IMR-90 (cell line): ENCODE results near the gene OR6J1. TPM values are rescaled to one million over a fixed set of nuclear protein-coding genes. Genes with fewer than 3 reads are reported as not detected.

Experiments
- ATAC-seq: fragments of 200-7000 bp; cut with Tn5 transposase; 2 replicates; pipeline ENCODE4 v1.9.1; 2020; ENCODE audit warnings: low read depth, mild to moderate bottlenecking, moderate library complexity
- BruUV-seq: library from RNA; stranded (reverse); fragments of 400-500 nt; replicated peaks from 2 replicates; lab custom pipeline; 2021; lab: Mats Ljungman, UMichigan
- CTCF ChIA-PET: fragments of 300-600 bp; formaldehyde crosslinking; extraction: SDS; loops from one replicate; lab custom pipeline; 2021; ENCODE audit warnings: antibody characterized with exemption; lab: Yijun Ruan, JAX
- POLR2A ChIA-PET: fragments of 300-600 bp; sonication (Branson Sonifier 250); formaldehyde crosslinking; loops from one replicate; lab custom pipeline; 2022; ENCODE audit warnings: antibody characterized with exemption; ENCODE audit not compliant: unreplicated experiment; lab: Charles Lee
- DNase-seq: peaks from one replicate; pipeline ENCODE4 v3.0.0; 2013
- H2AFZ ChIP-seq: replicated peaks from 2 replicates; pipeline ENCODE3; 2013; ENCODE audit warnings: low read length, mild to moderate bottlenecking; ENCODE audit not compliant: poor library complexity
- H2AK5ac ChIP-seq: 2 replicates; pipeline ENCODE4 v1.6.1; 2013; ENCODE audit warnings: low read depth, low read length, inconsistent platforms
- H2AK9ac ChIP-seq: replicated peaks from 2 replicates; pipeline ENCODE3; 2013; ENCODE audit warnings: mild to moderate bottlenecking, low read depth, low read length, moderate library complexity; ENCODE audit not compliant: poor library complexity
- H2BK120ac ChIP-seq: 2 replicates; pipeline ENCODE4 v1.6.1; 2013; ENCODE audit warnings: low read depth, low read length, inconsistent platforms
- H2BK15ac ChIP-seq: 3 replicates; pipeline ENCODE4 v1.6.1; 2013; ENCODE audit warnings: low read depth, low read length, inconsistent platforms
- H2BK20ac ChIP-seq: 2 replicates; pipeline ENCODE4 v1.6.1; 2013; ENCODE audit warnings: low read depth, mild to moderate bottlenecking, inconsistent platforms, low read length, moderate library complexity
- H2BK5ac ChIP-seq: 2 replicates; pipeline ENCODE4 v1.6.1; 2013; ENCODE audit warnings: mild to moderate bottlenecking, low read depth, low read length, inconsistent platforms; ENCODE audit not compliant: poor library complexity, severe bottlenecking
- H3K14ac ChIP-seq: replicated peaks from 2 replicates; pipeline ENCODE4 v1.6.1; 2013; ENCODE audit warnings: low read depth, low read length, inconsistent platforms
- H3K18ac ChIP-seq: 2 replicates; pipeline ENCODE4 v1.6.1; 2013; ENCODE audit warnings: low read depth, low read length, control low read depth
- H3K23ac ChIP-seq: 2 replicates; pipeline ENCODE4 v1.6.1; 2013; ENCODE audit warnings: low read depth, low read length, inconsistent platforms
- H3K27ac ChIP-seq: 2 replicates; pipeline ENCODE4 v1.5.1; 2013; ENCODE audit warnings: mild to moderate bottlenecking, control low read depth, low read length; ENCODE audit not compliant: insufficient read depth
- H3K27me3 ChIP-seq: 2 replicates; pipeline ENCODE4 v1.6.1; 2013; ENCODE audit warnings: low read length; ENCODE audit not compliant: control insufficient read depth, insufficient read depth
- H3K36me3 ChIP-seq: 2 replicates; pipeline ENCODE4 v1.6.1; 2013; ENCODE audit warnings: low read length, mixed read lengths; ENCODE audit not compliant: control insufficient read depth, insufficient read depth
- H3K4ac ChIP-seq: 2 replicates; pipeline ENCODE4 v1.6.1; 2013; ENCODE audit warnings: low read depth, low read length, inconsistent platforms
- H3K4me1 ChIP-seq: 2 replicates; pipeline ENCODE4 v1.6.1; 2013; ENCODE audit warnings: low read length, mixed read lengths; ENCODE audit not compliant: control insufficient read depth, insufficient read depth
- H3K4me2 ChIP-seq: 2 replicates; pipeline ENCODE4 v1.6.1; 2013; ENCODE audit warnings: low read depth, mild to moderate bottlenecking, control low read depth, low read length, moderate library complexity
- H3K4me3 ChIP-seq: 2 replicates; pipeline ENCODE4 v1.5.1; 2013; ENCODE audit warnings: low read depth, mild to moderate bottlenecking, control low read depth, low read length, moderate library complexity; ENCODE audit not compliant: insufficient read depth
- H3K56ac ChIP-seq: 2 replicates; pipeline ENCODE4 v1.6.1; 2013; ENCODE audit warnings: low read length, inconsistent platforms; ENCODE audit not compliant: insufficient read depth; ENCODE audit errors: extremely low read depth
- H3K79me1 ChIP-seq, 2 experiments: 2 replicates each; pipeline ENCODE4 v1.6.1; 2013; ENCODE audit warnings: low read length in 2 of 2, inconsistent platforms in 1 of 2, low read depth in 1 of 2
- H3K9ac ChIP-seq: 2 replicates; pipeline ENCODE4 v1.6.1; 2013; ENCODE audit warnings: low read depth, low read length, control low read depth
- H3K9me1 ChIP-seq: 2 replicates; pipeline ENCODE4 v1.6.1; 2013; ENCODE audit warnings: low read length, inconsistent platforms; ENCODE audit not compliant: insufficient read depth
- H3K9me3 ChIP-seq: 2 replicates; pipeline ENCODE4 v1.6.1; 2013; ENCODE audit warnings: low read length; ENCODE audit not compliant: control insufficient read depth, insufficient read depth
- H4K20me1 ChIP-seq: 2 replicates; pipeline ENCODE4 v1.6.1; 2013; ENCODE audit warnings: low read length, inconsistent platforms; ENCODE audit not compliant: insufficient read depth
- H4K5ac ChIP-seq: 2 replicates; pipeline ENCODE4 v1.6.1; 2013; ENCODE audit warnings: mild to moderate bottlenecking, low read depth, low read length, control low read depth
- H4K8ac ChIP-seq, 2 experiments: 2 replicates each; pipeline ENCODE4 v1.6.1; 2013; ENCODE audit warnings: low read depth in 2 of 2, low read length in 2 of 2, control low read depth in 1 of 2, inconsistent platforms in 1 of 2
- H4K91ac ChIP-seq: 2 replicates; pipeline ENCODE4 v1.6.1; 2013; ENCODE audit warnings: low read depth, low read length, inconsistent platforms; ENCODE audit not compliant: insufficient read depth
- CEBPB ChIP-seq: IDR thresholded peaks from 2 replicates; pipeline ENCODE4 v1.6.1; 2012; ENCODE audit warnings: low read depth, low read length, improper control_type of control experiment
- CHD1 ChIP-seq: IDR thresholded peaks from 2 replicates; pipeline ENCODE4 v1.6.1; 2012; ENCODE audit warnings: low read depth, low read length, improper control_type of control experiment
- CTCF ChIP-seq: conservative IDR thresholded peaks from 2 replicates; pipeline ENCODE4 v1.5.1; 2012; ENCODE audit warnings: mild to moderate bottlenecking, low read depth, low read length, improper control_type of control experiment
- ELK1 ChIP-seq: fragments of 150-350 bp; IDR thresholded peaks from 2 replicates; pipeline ENCODE4 v1.6.1; 2016; ENCODE audit warnings: low read depth, mild to moderate bottlenecking, low read length, moderate library complexity, borderline replicate concordance
- FOS ChIP-seq: fragments of 150-350 bp; IDR thresholded peaks from 2 replicates; pipeline ENCODE4 v1.6.1; 2016; ENCODE audit warnings: low read depth, low read length
- MAZ ChIP-seq: IDR thresholded peaks from 2 replicates; pipeline ENCODE4 v1.6.1; 2012; ENCODE audit warnings: low read depth, mild to moderate bottlenecking, low read length, improper control_type of control experiment, moderate library complexity, borderline replicate concordance
- MXI1 ChIP-seq: IDR thresholded peaks from 2 replicates; pipeline ENCODE4 v1.6.1; 2012; ENCODE audit warnings: low read depth, mild to moderate bottlenecking, low read length, moderate library complexity, borderline replicate concordance
- NFE2L2 ChIP-seq: fragments of 150-350 bp; IDR thresholded peaks from 2 replicates; pipeline ENCODE4 v1.6.1; 2016; ENCODE audit warnings: low read depth, mild to moderate bottlenecking, low read length
- POLR2A ChIP-seq: IDR thresholded peaks from 2 replicates; pipeline ENCODE4 v1.6.1; 2012; ENCODE audit warnings: mild to moderate bottlenecking, low read depth, low read length
- RCOR1 ChIP-seq: IDR thresholded peaks from 2 replicates; pipeline ENCODE4 v1.6.1; 2012; ENCODE audit warnings: mild to moderate bottlenecking, low read length, improper control_type of control experiment; ENCODE audit not compliant: insufficient replicate concordance
- SMC3 ChIP-seq: fragments of 150-350 bp; IDR thresholded peaks from 2 replicates; pipeline ENCODE4 v1.6.1; 2016; ENCODE audit warnings: low read depth, mild to moderate bottlenecking, antibody characterized with exemption, low read length, moderate library complexity
- USF2 ChIP-seq: fragments of 150-350 bp; IDR thresholded peaks from 2 replicates; pipeline ENCODE4 v1.6.1; 2017; ENCODE audit warnings: mild to moderate bottlenecking, antibody characterized with exemption, low read length, low read depth
- WGBS, 2 experiments: methylation state at CpG; one replicate each; pipeline versions ENCODE4 v1.1.5 to v1.1.7; 2013; ENCODE audit warnings: missing lambda C conversion rate in 2 of 2; ENCODE audit not compliant: insufficient read length in 1 of 2; ENCODE audit errors: extremely low coverage in 2 of 2; 5-methylcytosine and 5-hydroxymethylcytosine counted together
- dilution Hi-C: fragments of 300-500 bp; cut with HindIII; formaldehyde crosslinking; loops from one replicate; pipeline ENCODE4 v1.14.3; 2018; ENCODE audit warnings: low sequenced_read_pairs; ENCODE audit not compliant: unreplicated experiment
- in situ Hi-C: fragments of 300-500 bp; cut with MboI; formaldehyde crosslinking; loops from 3 replicates; pipeline ENCODE4 v1.14.3; 2019; ENCODE audit warnings: low sequenced_read_pairs, inconsistent platforms, mixed read lengths
- intact Hi-C: fragments of 100-400 bp; cut with micrococcal nuclease; formaldehyde crosslinking; loops from 2 replicates; pipeline ENCODE4 v1.10.0; 2022
- polyA plus RNA-seq, 3 experiments: library from polyadenylated mRNA; depleted of rRNA; stranded (reverse); fragments of >200 nt; gene quantifications; 2 replicates each; pipeline ENCODE4 v1.2.3, GENCODE V29; 2012; ENCODE audit warnings: low replicate concordance in 1 of 3
- total RNA-seq: library from RNA; depleted of rRNA; stranded (reverse); fragments of >200 nt; gene quantifications from 2 replicates; pipeline ENCODE4 v1.2.3, GENCODE V29; 2012

The OR6J1 gene
- total and polyA plus RNA-seq, 2 of the 4 experiments (the other 2 are of a cell fraction), result not detected

GRCh38 chr14:22656945-22657731 is 13.0 kb upstream of the OR6J1 start (continued):
- TF ChIP-seq RCOR1, result no peak

- H4K20me1 ChIP-seq, result no peaks in the 10 kb centered on the region
- CTCF ChIA-PET, result interaction anchor here (1.0 kb wide), 1 partner anchor 89 kb away, joined by 3 read pairs; no protein-coding TSS in a partner anchor
- no TSS peak for BruUV-seq
- H3K23ac ChIP-seq, result no peak overlapping the region
- H4K91ac ChIP-seq, result no peak overlapping the region
- no peaks in the 10 kb centered on the region for H3K79me1 ChIP-seq
- H4K5ac ChIP-seq, result no peak overlapping the region
- no peaks in the 10 kb centered on the region for H3K27me3 ChIP-seq
- H2AK9ac ChIP-seq, result no peak overlapping the region
- H4K8ac ChIP-seq, result no peak overlapping the region
- ATAC-seq (no peak), DNase-seq (no peak)
- no peaks in the 10 kb centered on the region for H3K36me3 ChIP-seq
- H2BK20ac ChIP-seq, result no peak overlapping the region
- no peaks in the 10 kb centered on the region for H3K9me3 ChIP-seq
- H3K56ac ChIP-seq, result no peak overlapping the region
- in situ Hi-C loops (loop anchor here (10.0 kb wide), 1 partner anchor 261 kb away; no protein-coding TSS in a partner anchor), dilution Hi-C loops (no loop called here), intact Hi-C loops (loop anchor here (5.0 kb wide), 1 partner anchor 181 kb away; the partner anchor contains the start of gene MMP14)
- H2AK5ac ChIP-seq, result no peak overlapping the region
- H2BK5ac ChIP-seq, result no peak overlapping the region
- H3K9ac ChIP-seq, result no peak overlapping the region
- H2AFZ ChIP-seq, result no peak overlapping the region
- H3K4me2 ChIP-seq, result no peak overlapping the region
- no peak overlapping the region for H3K14ac ChIP-seq
- no peak overlapping the region for H3K27ac ChIP-seq
- H3K18ac ChIP-seq, result no peak overlapping the region
- no peak overlapping the region for H2BK120ac ChIP-seq
- no peak overlapping the region for H2BK15ac ChIP-seq
- no peaks in the 10 kb centered on the region for H3K9me1 ChIP-seq
- no peak overlapping the region for H3K4me3 ChIP-seq
- 83% methylated on average over 2 of the region's 2 CpGs; no CpG with 5 or more reads in 1 of the 2 experiments for WGBS, 2 experiments
- H3K4ac ChIP-seq, result no peak overlapping the region
- POLR2A ChIA-PET, result no interaction called here
- no peaks in the 10 kb centered on the region for H3K4me1 ChIP-seq
- TF ChIP-seq FOS, result no peak
- no peak for TF ChIP-seq NFE2L2
- TF ChIP-seq ELK1, result no peak
- TF ChIP-seq POLR2A, result no peak
- no peak for TF ChIP-seq USF2
- no peak for TF ChIP-seq CTCF
- no peak for TF ChIP-seq CEBPB
- no peak for TF ChIP-seq CHD1
- no peak for TF ChIP-seq MXI1
- TF ChIP-seq MAZ, result no peak
- TF ChIP-seq RCOR1, result no peak
- TF ChIP-seq SMC3, result no peak
Measured at GRCh38 chr14:22656226-22656625, 12.1 kb upstream of the OR6J1 start.
